Panc1 (cell line): ENCODE data around the gene ATP11B. TPM values are rescaled to one million over a fixed set of nuclear protein-coding genes. Genes with fewer than 3 reads are reported as not detected.

ENCODE experiments used
- ATAC-seq: fragments of 200-7000 bp; cut with Tn5 transposase; 2 replicates; pipeline ENCODE4 v1.9.1; 2020; ENCODE audit warnings: mild to moderate bottlenecking, moderate library complexity
- BruUV-seq: library from RNA; stranded (reverse); fragments of 400-500 nt; replicated peaks from 2 replicates; lab custom pipeline; 2021; lab: Mats Ljungman, UMichigan
- CTCF ChIA-PET: fragments of 300-600 bp; sonication (Branson Sonifier 250); formaldehyde crosslinking; loops from one replicate; lab custom pipeline; 2022; ENCODE audit warnings: antibody characterized with exemption; lab: Charles Lee
- POLR2A ChIA-PET: fragments of 300-600 bp; sonication (Branson Sonifier 250); formaldehyde crosslinking; loops from one replicate; lab custom pipeline; 2022; ENCODE audit warnings: antibody characterized with exemption; lab: Charles Lee
- DNase-seq: peaks from one replicate; pipeline ENCODE4 v3.0.0-alpha.2; 2010; ENCODE audit warnings: low read depth, low spot score
- H3K27ac ChIP-seq: 2 replicates; pipeline ENCODE4 v1.5.1; 2011; ENCODE audit warnings: mild to moderate bottlenecking, low read length, inconsistent platforms
- H3K27me3 ChIP-seq: fragments of 200-500 bp; sonication (Bioruptor generic); 2 replicates; pipeline ENCODE4 v1.6.0; 2014; ENCODE audit warnings: low read length, inconsistent platforms; ENCODE audit not compliant: control insufficient read depth, insufficient read depth
- H3K36me3 ChIP-seq: fragments of 200-500 bp; sonication (Bioruptor generic); 2 replicates; pipeline ENCODE4 v1.5.1; 2014; ENCODE audit warnings: inconsistent platforms, mild to moderate bottlenecking, low read length, moderate library complexity; ENCODE audit not compliant: control insufficient read depth, insufficient read depth
- H3K4me1 ChIP-seq: 2 replicates; pipeline ENCODE4 v1.5.1; 2011; ENCODE audit warnings: inconsistent platforms, mild to moderate bottlenecking, low read length, moderate library complexity; ENCODE audit not compliant: control insufficient read depth, insufficient read depth
- H3K4me3 ChIP-seq, 2 experiments: 2 replicates each; pipeline ENCODE4 v1.5.1; 2011 to 2012; ENCODE audit warnings: low read depth in 2 of 2, low read length in 2 of 2, mild to moderate bottlenecking in 2 of 2, inconsistent platforms in 1 of 2, moderate library complexity in 1 of 2
- H3K9me3 ChIP-seq: fragments of 200-500 bp; sonication (Bioruptor generic); 2 replicates; pipeline ENCODE4 v1.5.1; 2014; ENCODE audit warnings: low read depth, mild to moderate bottlenecking, inconsistent platforms, low read length, moderate library complexity; ENCODE audit not compliant: control insufficient read depth, insufficient read depth
- CTCF ChIP-seq: fragments of 450-650 bp; IDR thresholded peaks from 2 replicates; pipeline ENCODE4 v1.5.1; 2017; ENCODE audit warnings: mild to moderate bottlenecking
- POLR2AphosphoS5 ChIP-seq: IDR thresholded peaks from 2 replicates; pipeline ENCODE4 v1.6.1; 2012; ENCODE audit warnings: mild to moderate bottlenecking, low read depth, low read length, moderate library complexity
- REST ChIP-seq, 2 experiments: IDR thresholded peaks; 2 replicates each; pipeline ENCODE4 v1.6.1; 2011 to 2012; ENCODE audit warnings: low read depth in 2 of 2, control low read depth in 1 of 2, low read length in 1 of 2, mild to moderate bottlenecking in 1 of 2, moderate library complexity in 1 of 2; ENCODE audit not compliant: insufficient read depth in 1 of 2
- SIN3A ChIP-seq: IDR thresholded peaks from 2 replicates; pipeline ENCODE4 v1.6.1; 2012; ENCODE audit warnings: low read depth, mild to moderate bottlenecking, low read length, moderate library complexity, borderline replicate concordance; ENCODE audit not compliant: insufficient read depth
- TCF7L2 ChIP-seq: IDR thresholded peaks from 2 replicates; pipeline ENCODE4 v1.6.1; 2011; ENCODE audit warnings: mild to moderate bottlenecking, low read depth, low read length, inconsistent platforms
- in situ Hi-C: cut with HindIII; loops from 2 replicates; pipeline ENCODE4 v1.10.0; 2016; ENCODE audit warnings: low sequenced_read_pairs, low pct_unique_long_range_greater_than_20kb
- intact Hi-C: fragments of 100-400 bp; cut with micrococcal nuclease; formaldehyde crosslinking; loops from one replicate; pipeline ENCODE4 v1.10.0; 2022; ENCODE audit not compliant: unreplicated experiment
- total RNA-seq: library from RNA; stranded (reverse); gene quantifications from one replicate; pipeline ENCODE4 v1.2.1, GENCODE V29; 2021; ENCODE audit not compliant: unreplicated experiment

Gene ATP11B
- total RNA-seq, 1 experiment from 2014 or later, result 108 TPM

DNA sequence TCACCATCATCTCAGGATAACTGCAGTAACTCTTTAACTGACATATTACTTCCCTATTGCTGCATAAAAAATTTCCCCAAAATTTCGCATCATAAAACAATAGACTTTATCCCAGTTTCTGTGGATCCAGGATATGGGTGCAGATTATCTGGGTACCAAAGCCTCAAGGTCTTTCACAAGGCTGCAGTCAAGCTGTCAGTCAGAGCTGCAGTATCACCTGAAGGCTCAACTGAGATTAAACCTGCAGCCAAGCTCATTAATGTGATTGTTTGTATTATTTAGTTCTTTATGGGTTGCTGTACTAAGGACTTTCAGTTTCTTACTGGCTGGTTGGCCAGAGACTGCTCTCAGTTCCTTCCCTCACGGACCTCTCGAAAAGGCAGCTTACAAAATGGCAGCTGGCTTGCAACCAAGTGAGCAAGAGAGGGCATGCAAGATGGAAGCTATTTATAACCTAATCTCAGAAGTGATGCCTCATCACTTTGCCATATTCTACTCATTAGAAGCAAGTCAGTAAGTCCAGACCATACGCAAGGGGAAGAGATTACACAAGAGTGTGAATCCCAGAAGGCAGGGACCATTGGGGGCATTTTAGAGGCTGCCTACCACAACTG lies 132.1 kb downstream of the ATP11B start:
- CTCF ChIA-PET, result no interaction called here
- POLR2A ChIA-PET, result interaction anchor here (0.6 kb wide), 1 partner anchor 425 kb away, joined by 4 read pairs; no protein-coding TSS in a partner anchor
- Histone ChIP-seq H3K4me3 (no peak overlapping the region), H3K4me1 (peaks cover 9% of the 10 kb centered on the region), H3K36me3 (no peaks in the 10 kb centered on the region), H3K27me3 (no peaks in the 10 kb centered on the region), H3K27ac (no peak overlapping the region), H3K9me3 (no peaks in the 10 kb centered on the region)
- TF ChIP-seq CTCF, result no peak
- no peak for TF ChIP-seq SIN3A
- in situ Hi-C loops (no loop called here), intact Hi-C loops (no loop called here)
- no TSS peak for BruUV-seq
- ATAC-seq (no peak), DNase-seq (no peak)

DNA sequence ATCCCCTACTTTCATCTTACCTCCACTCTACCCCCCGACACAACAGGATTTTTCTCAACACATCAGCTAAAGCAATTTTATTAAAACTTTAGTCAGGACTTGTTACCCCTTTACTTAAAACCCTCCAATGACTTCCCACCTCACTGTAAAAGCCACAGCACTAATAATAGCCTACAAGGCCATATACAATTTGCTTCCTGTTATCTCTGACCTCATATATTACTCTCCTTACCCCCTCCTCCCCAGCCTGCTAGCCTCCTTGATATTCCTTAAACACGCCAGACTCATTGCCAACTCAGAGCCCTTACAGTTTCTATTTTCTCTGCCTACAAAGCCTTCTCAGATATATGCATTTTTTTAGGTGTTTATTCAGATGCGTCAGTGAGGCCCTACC lies 132.6 kb downstream of the ATP11B start:
- no peak for DNase-seq
- no peak for TF ChIP-seq TCF7L2
- TF ChIP-seq CTCF, result no peak
- no peak for TF ChIP-seq REST (IDR thresholded peaks at IDR 0.05; ENCODE audit: insufficient read depth in 1 of 2, low read depth in 2 of 2, low read length in 1 of 2)
- no peak for TF ChIP-seq POLR2AphosphoS5
- no peak for TF ChIP-seq SIN3A

More for the DNA sequence above, 132.6 kb downstream of the ATP11B start:
- no peaks in the 10 kb centered on the region for H3K9me3 ChIP-seq
- no peaks in the 10 kb centered on the region for H3K27me3 ChIP-seq
- BruUV-seq, result no TSS peak
- H3K4me3 ChIP-seq, result no peak overlapping the region
- ChIA-PET POLR2A (no interaction called here), CTCF (no interaction called here)
- intact Hi-C loops, result no loop called here
- H3K36me3 ChIP-seq, result no peaks in the 10 kb centered on the region
- H3K4me1 ChIP-seq, result peaks cover 4% of the 10 kb centered on the region; the same call in 1 of the 2 replicates
- in situ Hi-C loops, result no loop called here
- no peak for ATAC-seq
- no peak overlapping the region for H3K27ac ChIP-seq
